ENCODE results near the gene CCDC97.

DNA sequence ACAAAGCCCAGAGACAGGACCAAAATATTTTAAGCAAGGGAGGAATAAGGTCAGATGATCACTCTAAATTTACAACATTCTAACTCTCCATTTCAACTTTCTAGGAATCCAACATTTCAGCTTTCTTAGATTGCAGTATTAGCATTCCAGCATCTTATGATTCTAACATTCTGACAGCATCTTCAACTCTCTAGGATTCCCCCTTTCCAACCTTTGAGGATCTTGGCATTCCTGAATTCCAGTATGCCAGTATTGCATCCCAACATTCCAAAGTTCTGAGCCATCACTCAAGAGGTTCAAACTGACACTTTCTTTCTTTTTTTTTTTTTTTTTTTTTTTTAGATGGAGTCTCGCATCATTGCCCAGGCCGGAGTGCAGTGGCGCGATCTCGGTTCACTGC, 30.0 kb downstream of the CCDC97 start:
- TF ChIP-seq, protein P1, sequence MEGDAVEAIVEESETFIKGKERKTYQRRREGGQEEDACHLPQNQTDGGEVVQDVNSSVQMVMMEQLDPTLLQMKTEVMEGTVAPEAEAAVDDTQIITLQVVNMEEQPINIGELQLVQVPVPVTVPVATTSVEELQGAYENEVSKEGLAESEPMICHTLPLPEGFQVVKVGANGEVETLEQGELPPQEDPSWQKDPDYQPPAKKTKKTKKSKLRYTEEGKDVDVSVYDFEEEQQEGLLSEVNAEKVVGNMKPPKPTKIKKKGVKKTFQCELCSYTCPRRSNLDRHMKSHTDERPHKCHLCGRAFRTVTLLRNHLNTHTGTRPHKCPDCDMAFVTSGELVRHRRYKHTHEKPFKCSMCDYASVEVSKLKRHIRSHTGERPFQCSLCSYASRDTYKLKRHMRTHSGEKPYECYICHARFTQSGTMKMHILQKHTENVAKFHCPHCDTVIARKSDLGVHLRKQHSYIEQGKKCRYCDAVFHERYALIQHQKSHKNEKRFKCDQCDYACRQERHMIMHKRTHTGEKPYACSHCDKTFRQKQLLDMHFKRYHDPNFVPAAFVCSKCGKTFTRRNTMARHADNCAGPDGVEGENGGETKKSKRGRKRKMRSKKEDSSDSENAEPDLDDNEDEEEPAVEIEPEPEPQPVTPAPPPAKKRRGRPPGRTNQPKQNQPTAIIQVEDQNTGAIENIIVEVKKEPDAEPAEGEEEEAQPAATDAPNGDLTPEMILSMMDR (IDR thresholded peaks at IDR 0.05; ENCODE audit: low read depth, low read length, poor library complexity, severe bottlenecking) = no peak
- TF ChIP-seq EZH2phosphoT487 (IDR thresholded peaks at IDR 0.05; ENCODE audit: borderline replicate concordance, low read length) = no peak

Data from DOHH2 (cell line).